NCI-H82 (cell line): Measurements from ENCODE around the gene RNASEH2B.

ENCODE experiments used
- DNase-seq: peaks from one replicate; lab custom pipeline; 2025; lab: John Stamatoyannopoulos, UW

Gene RNASEH2B

DNA sequence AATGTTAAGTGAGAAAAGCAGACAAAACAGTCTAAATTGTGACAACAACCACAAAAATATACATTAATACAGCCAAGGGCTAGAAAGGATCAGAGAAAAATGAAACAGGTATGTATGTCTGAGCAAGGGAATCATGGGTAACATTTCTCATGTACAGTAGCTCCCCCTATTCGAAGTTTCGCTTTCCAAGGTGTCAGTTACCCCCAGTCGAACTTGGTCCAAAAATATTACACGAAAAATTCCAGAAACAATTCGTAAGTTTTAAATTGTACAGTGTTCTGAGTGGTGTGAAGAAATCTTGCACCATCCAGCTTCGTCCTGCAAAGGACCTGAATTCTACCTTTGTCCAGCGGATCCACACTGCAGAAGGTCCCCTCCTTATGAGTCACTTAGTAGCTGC, 1.8 kb upstream of the RNASEH2B start:
- DNase-seq = no peak

DNA sequence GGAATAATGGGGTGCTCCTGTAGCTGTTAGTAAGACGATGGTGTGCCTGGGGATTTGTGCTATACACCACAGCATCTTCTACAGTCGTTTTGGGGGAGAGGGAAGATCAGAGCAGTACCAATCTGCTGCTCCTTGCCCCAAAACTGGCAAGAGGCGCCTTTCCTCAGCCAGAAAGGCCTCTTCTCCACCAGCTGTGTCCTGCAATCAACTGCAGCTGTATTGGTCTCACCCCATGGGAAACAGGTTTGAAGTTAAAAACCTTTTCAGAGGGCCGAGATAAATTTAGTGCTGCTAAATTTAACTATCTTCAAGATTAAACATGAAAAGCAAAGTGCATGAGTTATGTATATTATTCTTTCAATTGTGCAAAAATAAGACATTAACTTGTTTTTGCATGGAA, 1.2 kb upstream of the RNASEH2B start:
- DNase-seq = no peak

DNA sequence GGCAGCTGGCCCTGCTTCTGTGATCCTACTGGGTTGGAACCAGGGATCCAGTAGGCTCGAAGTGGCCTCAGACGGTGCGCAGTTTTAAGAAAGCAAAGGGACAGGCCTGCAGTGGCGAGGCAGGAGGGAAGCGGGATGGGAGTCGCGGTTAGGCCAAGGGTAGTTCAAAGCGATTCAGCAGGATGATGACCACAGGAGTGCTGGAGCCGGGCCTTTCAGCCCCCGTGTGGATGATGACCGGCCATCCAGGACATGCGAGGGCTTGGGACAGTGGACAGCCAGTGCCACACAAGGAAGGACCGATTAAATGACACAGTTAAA, 854 bp downstream of the RNASEH2B start:
- DNase-seq = peak; percentile 73

DNA sequence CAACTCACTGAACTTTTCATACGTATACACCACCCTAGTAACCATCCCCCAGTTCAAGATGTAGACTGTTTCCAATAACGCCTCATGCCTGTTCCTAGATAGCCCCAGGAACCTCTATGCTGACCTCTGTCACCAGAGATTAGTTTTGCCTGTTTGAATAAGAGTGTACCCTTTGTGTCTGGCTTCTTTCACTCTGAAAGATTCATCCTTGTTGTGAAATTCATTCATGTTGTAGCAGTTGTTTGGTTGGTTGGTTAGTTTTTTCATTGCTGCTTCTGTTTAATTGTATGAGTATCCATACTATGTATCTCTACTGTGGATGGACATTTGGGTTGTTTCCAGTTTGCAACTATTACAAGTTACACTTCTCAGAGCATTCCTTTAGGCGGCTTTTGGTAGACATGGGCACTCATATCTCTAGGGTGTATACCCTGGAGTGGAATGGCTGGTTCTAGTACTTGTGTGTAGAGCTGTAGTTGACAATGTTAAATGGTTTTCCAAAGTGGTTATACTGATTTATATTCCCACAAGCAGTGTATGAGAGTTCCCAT, 1.6 kb downstream of the RNASEH2B start:
- DNase-seq = peak; percentile 52

GRCh38 chr13:50911937-50912795, 2.6 kb downstream of the RNASEH2B start:
- peak; percentile 99 for DNase-seq

DNA sequence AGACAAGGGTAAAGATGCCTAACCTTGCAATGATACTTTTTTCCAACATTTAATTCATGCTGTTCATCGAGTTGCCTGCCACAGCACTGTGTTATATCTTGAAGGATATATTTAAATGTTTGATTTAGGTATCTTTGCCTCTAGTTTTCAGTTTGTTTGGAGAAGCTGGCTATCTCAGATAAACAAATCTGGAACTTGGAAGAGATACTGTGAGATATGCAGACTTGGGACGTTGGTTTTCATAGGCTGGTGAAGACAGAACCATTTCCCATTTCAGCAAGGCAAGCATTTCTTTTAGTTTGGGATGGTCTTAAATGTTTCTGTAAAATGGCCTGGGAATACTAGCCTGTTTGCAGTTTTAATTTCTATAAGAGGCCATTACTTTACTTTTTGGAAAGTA, 3.3 kb downstream of the RNASEH2B start:
- no peak for DNase-seq

DNA sequence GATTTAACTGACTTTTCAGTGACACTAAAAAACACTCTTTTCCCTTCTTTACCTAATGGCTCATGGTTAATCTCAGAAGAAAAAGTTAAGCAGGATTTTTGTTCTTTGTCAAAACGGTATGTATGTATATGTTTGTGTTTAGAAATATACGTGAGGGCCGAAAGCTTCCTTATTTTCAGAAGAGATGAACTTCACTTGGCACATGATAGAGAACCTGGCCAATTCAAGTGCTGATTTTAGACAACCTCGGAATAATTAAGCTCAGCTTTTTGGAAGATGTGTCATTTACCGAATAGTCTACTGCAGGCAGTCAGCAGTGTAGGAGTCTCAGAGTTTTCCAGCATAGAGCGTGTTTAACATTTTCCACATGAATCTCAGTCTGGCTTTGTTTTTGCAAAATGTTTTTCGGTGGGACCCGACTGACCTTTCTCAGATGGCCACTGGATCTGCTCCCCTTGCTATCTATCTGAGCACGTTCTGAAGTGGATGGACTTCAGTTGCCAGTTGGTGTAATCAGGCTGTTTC, 4.6 kb downstream of the RNASEH2B start:
- no peak for DNase-seq

GRCh38 chr13:50914848-50915247, 5.3 kb downstream of the RNASEH2B start:
- DNase-seq = no peak

- peak; percentile 26 for DNase-seq
Measured at GRCh38 chr13:50915565-50915964, 6.0 kb downstream of the RNASEH2B start.

- no peak for DNase-seq
Measured at GRCh38 chr13:50916701-50917184, 7.2 kb downstream of the RNASEH2B start.

- no peak for DNase-seq
Measured at GRCh38 chr13:50917572-50917971, 8.0 kb downstream of the RNASEH2B start.

DNA sequence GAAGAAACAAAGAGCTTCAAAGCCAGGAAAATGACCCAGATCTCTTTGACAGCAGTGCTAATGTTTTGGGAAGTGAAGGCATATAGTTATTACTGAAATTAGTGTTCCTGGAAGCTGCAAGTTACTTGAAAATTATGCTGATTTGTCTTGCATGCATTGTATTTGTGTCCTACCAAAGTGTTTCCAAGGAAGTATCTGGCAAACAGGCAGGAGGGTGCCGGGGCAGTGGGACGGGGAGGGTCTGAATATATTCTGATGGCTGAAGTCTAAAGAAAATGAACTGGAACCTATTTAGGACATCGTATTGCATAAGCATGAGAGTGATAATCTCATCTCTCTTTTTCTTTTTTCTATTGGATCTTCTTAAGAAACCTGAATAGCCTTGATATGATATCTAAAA, 9.0 kb downstream of the RNASEH2B start:
- DNase-seq = no peak

DNA sequence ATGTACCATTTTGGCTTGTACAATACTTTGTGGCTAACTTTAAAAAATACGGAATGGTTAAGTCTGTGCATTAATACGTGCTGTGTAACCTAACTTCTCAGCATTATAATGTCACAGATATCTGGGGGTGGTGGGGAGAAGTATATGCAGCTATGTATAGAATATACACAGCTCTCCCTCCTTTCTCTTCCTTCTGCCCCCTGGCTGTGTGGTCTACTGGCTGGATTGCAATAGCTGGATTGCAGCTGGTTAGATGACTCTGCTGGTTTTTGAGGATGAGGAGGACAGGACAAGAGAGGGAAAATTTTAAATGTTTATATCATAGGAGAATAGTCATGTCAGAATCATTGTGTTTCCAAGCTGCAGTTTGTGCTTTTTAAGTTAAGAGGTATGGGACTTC, 9.7 kb downstream of the RNASEH2B start:
- no peak for DNase-seq

GRCh38 chr13:50921706-50922105, 12.1 kb downstream of the RNASEH2B start:
- no peak for DNase-seq

DNA sequence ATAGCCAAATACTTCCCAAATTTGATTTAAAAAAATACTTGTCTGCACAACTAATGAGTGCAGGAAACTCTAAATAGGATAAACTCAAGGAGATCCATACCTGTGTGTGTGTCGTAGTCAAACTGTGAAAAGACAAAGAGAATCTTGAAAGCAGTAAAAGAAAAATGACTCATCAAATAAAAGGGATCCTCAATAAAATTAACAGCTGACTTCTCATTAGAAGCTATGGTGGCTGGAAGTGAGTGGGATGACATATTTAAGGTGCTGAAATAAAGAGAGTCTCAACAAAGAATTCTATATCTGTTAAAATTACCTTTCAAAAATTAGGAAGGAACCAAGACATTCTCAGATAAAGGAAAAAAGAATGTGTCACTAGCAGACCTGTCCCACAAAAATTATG, 13.7 kb downstream of the RNASEH2B start:
- DNase-seq = no peak

DNA sequence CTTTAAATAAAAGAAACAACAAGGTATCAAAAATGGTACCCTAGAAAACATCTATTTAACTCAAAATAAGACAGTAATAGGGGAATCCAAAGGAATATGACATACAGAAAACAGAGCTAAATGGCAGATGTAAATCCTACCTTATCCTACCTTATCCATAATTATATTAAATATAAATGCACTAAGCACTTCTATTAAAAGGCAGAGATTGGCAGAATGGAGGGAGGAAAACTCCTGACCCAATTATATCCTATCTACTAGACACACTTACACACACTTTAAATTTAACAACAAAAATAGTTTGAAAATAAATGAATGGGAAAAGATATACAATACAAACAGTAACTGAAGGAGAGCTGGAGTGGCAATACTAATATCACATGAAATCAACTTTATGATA, 14.4 kb downstream of the RNASEH2B start:
- no peak for DNase-seq

- no peak for DNase-seq
Measured at GRCh38 chr13:50927701-50928100, 18.1 kb downstream of the RNASEH2B start.

DNA sequence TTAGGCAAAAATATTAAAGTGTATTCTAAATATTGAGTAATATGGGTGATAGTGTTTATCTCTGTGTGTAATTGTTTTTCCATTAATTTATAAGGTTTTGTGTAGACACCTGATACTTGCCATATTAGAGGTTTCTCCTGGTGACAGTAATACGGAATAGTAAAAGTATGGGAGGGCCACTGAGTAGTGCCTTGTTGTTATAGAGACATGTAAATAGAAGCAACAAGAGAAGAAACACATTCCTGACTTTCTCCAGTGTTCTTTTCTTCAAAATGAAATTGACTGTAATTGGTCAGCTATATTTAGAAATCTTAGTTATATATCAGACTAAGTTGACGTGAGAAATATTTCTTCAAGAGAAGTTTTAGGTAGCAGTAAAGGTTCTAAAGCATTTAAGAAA, 18.5 kb downstream of the RNASEH2B start:
- no peak for DNase-seq

- peak; percentile 74 for DNase-seq
Measured at GRCh38 chr13:50928659-50929462, 19.3 kb downstream of the RNASEH2B start.

GRCh38 chr13:50932091-50932490, 22.5 kb downstream of the RNASEH2B start:
- peak; percentile 95 for DNase-seq

DNA sequence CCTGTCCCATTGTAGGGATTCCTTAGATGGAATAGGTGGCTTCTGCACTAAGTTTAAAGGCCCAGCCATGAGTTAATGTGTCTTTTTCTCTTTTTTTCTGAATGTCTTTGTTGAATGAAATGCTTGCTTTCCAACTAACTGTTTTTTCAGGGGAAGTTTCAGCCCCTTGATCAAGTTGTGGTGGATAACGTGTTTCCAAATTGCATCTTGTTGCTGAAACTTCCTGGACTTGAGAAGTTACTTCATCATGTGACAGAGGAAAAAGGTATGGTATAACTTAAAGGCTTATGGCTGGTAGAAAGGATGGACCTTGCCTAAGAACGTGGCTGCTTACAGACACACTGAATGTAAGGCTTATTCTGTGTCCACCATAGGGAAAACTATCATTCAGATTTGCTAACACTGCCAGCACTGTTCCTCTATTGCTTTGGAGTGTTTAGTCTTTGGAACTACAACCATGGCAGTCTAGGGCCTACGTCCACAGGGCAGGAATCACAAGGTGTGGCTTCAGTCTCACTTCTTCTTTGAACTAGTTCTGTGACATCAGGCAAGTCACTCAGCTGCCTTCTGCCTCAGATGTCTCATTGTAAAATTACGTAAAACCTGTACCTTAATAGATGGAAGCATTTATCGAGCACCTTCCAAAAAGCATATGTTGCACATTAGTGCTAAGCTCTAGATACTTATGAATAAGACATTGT, 25.3 kb downstream of the RNASEH2B start:
- no peak for DNase-seq

GRCh38 chr13:50936679-50937078, 27.1 kb downstream of the RNASEH2B start:
- no peak for DNase-seq
